VCaP (cell line): Measurements from ENCODE around the gene FLT1.

Experiments used
- H3K27ac ChIP-seq: fragments of 450-650 bp; 2 replicates; pipeline ENCODE4 v1.5.1; 2017
- CTCF ChIP-seq: fragments of 450-650 bp; conservative IDR thresholded peaks from 2 replicates; pipeline ENCODE4 v1.5.1; 2017; ENCODE audit warnings: mild to moderate bottlenecking, moderate library complexity

FLT1 gene

GRCh38 chr13:28528388-28528787 lies 33.5 kb upstream of the FLT1 start:
- H3K27ac ChIP-seq, result no peak overlapping the region
- TF ChIP-seq CTCF, result no peak

- no peak overlapping the region for H3K27ac ChIP-seq
- TF ChIP-seq CTCF, result no peak
Observed at GRCh38 chr13:28527629-28528028, 32.7 kb upstream of the FLT1 start.

GRCh38 chr13:28526876-28527275 lies 31.9 kb upstream of the FLT1 start:
- no peak overlapping the region for H3K27ac ChIP-seq
- no peak for TF ChIP-seq CTCF

GRCh38 chr13:28522871-28523270 lies 27.9 kb upstream of the FLT1 start:
- H3K27ac ChIP-seq, result no peak overlapping the region
- no peak for TF ChIP-seq CTCF

- no peak for TF ChIP-seq CTCF
- H3K27ac ChIP-seq, result no peak overlapping the region
Observed at GRCh38 chr13:28513745-28514144, 18.8 kb upstream of the FLT1 start.

- TF ChIP-seq CTCF, result no peak
- no peak overlapping the region for H3K27ac ChIP-seq
Observed at GRCh38 chr13:28510542-28510941, 15.6 kb upstream of the FLT1 start.

GRCh38 chr13:28510066-28510465 lies 15.1 kb upstream of the FLT1 start:
- no peak for TF ChIP-seq CTCF
- no peak overlapping the region for H3K27ac ChIP-seq

- H3K27ac ChIP-seq, result no peak overlapping the region
Observed at GRCh38 chr13:28505543-28506135, 10.7 kb upstream of the FLT1 start.

More at GRCh38 chr13:28505543-28506135, 10.7 kb upstream of the FLT1 start:
- no peak for TF ChIP-seq CTCF
